Amygdala (tissue), 56 donors: ENCODE data around the gene RASSF3.

Experiments
- DNase-seq, 56 donors: peaks; one replicate each; lab custom pipeline; 2025; lab: John Stamatoyannopoulos, UW

The RASSF3 gene

GRCh38 chr12:64718649-64719048 is 108.4 kb downstream of the RASSF3 start:
- DNase-seq, result no peak

DNA sequence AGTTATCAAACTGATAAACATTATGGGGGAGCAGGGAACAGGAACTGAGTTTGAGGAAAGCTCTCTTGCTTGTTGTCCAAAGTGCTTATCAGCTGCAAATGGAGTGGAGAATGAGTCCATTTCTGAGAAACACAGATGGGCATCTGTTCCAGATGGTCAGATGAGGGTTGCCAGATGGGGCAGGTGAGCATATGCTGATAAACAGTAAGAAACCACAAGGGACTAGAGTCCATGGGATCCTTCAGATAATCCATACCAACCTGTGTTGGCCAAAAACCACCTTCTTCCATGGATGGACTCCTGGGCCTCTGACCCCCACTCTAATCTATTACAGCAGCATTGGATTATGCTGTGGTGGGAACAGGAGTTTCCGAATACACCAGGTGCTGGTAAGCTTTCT is 110.6 kb downstream of the RASSF3 start:
- DNase-seq, result no peak

GRCh38 chr12:64722835-64723234 is 112.5 kb downstream of the RASSF3 start:
- no peak for DNase-seq

- DNase-seq, result no peak
Measured at GRCh38 chr12:64723630-64724029, 113.3 kb downstream of the RASSF3 start.

GRCh38 chr12:64724201-64724745 is 114.0 kb downstream of the RASSF3 start:
- no peak for DNase-seq

DNA sequence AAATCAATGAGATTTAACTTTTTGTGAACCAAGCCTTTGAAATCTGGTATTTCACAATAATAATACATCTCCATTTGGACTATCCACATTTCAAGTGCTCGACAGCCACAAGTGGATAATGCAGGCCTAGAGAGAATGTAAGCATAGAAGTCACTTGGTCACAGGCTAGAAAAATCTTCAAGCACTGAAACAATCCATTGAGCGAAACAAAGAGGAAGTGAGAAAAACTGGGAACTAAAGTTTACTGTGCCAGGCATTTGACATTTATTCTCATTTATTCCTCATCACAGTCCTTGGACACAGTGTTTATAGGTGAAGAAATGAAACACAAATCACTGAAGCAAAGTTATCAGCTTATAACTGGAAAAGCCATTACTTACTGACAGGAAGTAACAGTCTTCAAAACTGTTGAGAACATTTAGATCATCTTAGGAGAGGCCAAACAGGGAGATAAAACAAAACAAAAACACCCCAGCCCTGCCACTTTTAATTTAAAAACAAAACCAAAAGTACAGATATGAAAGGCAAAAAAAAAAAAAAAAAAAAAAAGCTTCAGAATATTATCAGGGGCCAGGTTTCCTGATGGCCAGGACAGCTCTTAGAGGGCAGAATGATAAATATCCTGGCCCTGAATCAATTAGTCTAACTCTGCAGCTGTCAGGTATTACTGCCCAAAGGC is 119.8 kb downstream of the RASSF3 start:
- DNase-seq, result no peak

- DNase-seq, result no peak
Measured at GRCh38 chr12:64730588-64730969, 120.3 kb downstream of the RASSF3 start.

GRCh38 chr12:64731683-64732082 is 121.4 kb downstream of the RASSF3 start:
- no peak for DNase-seq

GRCh38 chr12:64733857-64734256 is 123.6 kb downstream of the RASSF3 start:
- DNase-seq, result peak in 41 of 56 donors; percentile 1 to 72 (median 28)

DNA sequence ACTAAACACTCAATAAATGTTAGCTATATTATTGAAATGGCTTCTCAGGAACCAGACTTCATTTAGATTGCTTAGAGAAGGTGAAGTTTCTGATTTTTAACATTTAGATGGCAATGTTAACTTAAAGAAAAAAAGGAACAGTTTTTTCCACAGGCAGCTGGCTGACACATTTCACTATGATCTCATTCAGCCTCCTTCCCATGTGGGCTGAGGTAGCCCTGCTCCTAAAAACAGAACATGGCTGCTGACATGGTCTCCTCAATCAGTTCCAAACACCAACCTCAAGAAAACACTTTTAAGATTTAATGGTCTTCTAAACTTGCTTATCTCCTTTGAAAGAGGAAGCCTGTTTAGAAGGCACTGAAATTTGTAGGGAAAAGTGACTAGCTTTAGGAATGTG is 125.1 kb downstream of the RASSF3 start:
- DNase-seq, result peak in 2 of 56 donors; percentile 1 to 4

DNA sequence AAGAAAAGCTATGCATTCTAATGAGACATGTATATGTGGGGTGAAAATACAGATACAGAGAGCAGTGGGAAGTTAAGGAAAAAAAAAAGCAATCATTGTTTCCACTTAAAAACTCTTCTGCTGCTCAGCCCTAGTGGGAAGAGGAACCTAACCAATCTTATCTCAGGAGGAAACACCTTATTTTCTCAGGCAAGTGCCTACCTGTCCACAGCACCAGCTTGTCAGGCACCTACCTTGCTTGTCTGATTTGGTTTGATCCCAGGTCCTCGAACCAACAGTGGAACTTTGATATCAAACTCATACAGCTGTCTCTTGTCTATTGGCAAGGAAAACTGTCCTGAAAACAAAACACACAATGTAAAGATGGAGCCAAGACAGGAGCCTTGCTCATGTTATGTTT is 126.5 kb downstream of the RASSF3 start:
- DNase-seq, result no peak

DNA sequence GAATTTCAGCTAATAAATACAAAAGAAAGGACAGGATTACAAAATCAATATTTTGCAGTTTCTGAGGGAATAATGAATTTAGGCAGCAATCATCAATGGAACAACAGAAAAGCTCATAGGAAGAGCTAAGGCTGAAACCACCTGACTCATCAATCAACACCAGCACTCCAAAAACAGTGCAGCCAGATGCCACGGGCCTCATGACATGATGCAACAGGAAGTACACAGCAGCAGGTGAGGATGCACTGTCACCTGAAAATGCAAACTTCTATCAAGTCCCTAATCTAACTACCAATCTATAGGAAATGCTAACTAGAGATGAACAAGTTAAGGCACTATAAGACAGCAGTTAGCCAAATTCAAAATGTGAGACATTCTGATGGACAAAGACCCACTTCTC is 127.2 kb downstream of the RASSF3 start:
- no peak for DNase-seq

GRCh38 chr12:64739778-64740177 is 129.5 kb downstream of the RASSF3 start:
- DNase-seq, result no peak

DNA sequence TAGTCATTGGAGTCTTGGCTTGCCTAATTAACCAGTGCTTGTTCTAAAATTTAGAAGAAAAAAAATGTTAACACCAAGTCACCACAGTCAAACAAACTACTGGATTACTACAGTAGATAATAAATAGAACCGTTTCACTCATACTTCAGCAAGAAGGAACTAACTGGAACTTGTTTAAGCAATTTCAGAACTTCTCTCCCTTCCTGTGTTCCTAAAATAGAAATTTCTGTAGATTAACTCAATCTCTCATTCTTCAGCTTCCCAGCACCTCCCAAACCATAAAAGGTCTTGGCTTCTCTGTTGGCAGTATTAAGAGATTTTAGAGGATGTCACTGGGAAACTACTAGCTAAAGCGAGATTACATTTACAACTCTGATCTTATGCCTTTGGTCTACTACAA is 130.4 kb downstream of the RASSF3 start:
- DNase-seq, result no peak

DNA sequence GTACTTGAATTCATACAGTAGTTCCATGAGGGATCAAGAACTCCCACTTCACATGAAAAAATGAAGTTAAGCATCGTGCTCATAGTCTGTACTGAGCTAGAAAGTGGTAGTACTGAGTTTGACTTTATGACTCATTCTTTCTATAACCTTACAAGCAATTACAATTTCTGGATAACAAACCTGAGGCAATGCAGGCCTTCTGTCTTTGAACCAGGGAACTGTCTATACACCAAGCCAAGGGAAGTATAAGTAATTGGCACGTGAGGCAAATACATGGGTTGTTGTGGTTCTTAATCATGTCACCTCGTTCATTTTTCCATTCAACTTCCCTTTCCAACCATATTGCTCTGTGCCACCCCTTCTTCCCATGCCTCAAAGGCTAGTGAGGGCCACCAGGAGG is 132.1 kb downstream of the RASSF3 start:
- no peak for DNase-seq

- DNase-seq, result no peak
Measured at GRCh38 chr12:64743206-64743605, 132.9 kb downstream of the RASSF3 start.

DNA sequence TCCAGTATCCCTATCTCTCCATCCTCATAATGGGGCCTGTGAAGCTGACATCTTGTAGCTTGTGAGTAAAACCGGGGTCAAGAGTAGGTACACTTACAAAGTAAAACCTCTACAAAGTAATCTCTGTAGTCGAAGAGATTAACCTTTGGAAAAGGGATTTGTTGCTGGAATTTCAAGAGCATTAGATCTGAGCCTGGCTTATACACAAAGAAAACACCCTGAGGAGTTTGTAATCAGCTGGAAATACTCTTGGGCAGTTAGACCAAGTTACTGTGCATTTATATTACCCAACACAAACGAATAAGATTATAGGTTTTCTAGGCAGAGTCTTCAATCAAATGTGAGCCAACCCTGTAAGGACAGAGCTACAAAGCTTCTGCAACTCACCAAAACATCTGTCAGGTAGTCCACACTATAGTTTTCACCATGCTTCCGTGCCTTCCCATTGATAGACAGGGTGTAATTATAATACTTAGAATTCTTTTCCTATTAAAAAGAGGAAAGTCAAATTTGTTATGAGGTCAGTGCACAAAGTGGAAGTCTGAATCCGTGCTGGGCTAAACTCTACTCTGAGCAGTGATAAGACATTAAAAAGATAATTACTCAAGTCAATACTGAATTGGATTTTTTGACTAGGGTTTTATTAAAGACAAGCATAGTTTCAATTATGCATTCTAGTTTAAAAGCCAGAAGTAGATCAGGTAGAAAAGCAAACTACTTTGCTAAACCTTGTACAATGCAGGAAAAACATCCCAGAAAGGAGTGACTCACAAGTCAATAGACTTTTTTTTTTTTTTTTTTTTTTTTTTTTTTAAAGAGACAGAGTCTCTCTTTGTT is 134.3 kb downstream of the RASSF3 start:
- no peak for DNase-seq

DNA sequence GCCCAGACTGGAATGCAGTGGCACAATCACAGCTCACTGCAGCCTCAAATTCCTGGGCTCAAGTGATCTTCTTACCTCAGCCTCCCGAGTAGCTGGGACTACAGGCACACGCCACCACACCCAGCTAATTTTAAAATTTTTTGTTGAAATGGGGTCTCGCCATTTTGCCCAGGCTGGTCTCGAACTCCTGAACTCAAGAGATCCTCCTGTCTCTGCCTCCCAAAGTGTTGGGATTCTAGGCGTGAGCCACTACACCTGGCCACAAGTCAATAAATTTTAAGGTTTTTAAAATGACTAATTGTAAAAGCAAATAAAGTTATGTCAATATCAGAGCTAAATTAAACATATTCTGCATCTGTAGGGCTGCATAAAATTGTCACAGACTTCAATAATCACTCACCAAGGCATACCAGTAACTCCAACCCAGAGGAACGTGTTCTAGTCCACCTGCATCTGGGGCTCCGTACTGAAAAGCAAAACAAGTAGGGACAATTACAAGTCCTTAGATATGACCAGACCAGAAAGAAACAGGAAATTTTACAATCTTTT is 135.0 kb downstream of the RASSF3 start:
- DNase-seq, result no peak

GRCh38 chr12:64745980-64746379 is 135.7 kb downstream of the RASSF3 start:
- DNase-seq, result no peak

GRCh38 chr12:64746663-64747062 is 136.4 kb downstream of the RASSF3 start:
- DNase-seq, result no peak
